ENCODE results near the gene ARHGEF10L. TPM values are rescaled to one million over a fixed set of nuclear protein-coding genes. Genes with fewer than 3 reads are reported as not detected.
A peak's percentile ranks its signal among the peaks of the same experiment; 100 is the strongest.

Gene ARHGEF10L
- total RNA-seq, 1 donor from 2014 or later, result 20.3 TPM

DNA sequence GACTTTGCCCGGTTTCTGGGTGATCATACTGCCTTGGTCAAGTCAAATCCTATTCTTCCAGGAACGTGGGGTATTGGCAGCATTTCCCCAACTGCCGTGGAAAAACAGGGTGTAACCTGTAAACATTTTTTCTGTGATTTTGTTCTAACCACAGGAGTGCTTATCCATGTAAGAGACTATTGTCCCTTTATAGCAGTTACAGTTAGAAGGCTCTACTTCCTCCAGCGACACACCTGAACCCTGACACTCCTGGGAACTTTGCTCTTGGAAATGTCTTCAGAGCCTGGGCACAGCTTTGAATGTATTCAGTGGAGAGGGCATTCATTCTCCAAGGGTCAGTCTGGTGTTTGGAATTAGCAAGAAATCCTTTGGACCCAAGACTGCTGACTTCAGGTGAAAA, 26.4 kb upstream of the ARHGEF10L start:
- DNase-seq (ENCODE audit: low spot score), result no peak
- Histone ChIP-seq H3K79me2 (ENCODE audit: low read depth) (no peaks in the 10 kb centered on the region), H3K4me3 (no peak overlapping the region), H3K4me1 (peaks cover 13% of the 10 kb centered on the region), H3K4me2 (no peak overlapping the region), H3K9ac (no peak overlapping the region), H3K27ac (no peak overlapping the region), H3K27me3 (no peaks in the 10 kb centered on the region), H3K36me3 (no peaks in the 10 kb centered on the region), H4K20me1 (ENCODE audit: low read depth) (no peaks in the 10 kb centered on the region), H3F3A (ENCODE audit: low read depth) (peaks cover 7% of the 10 kb centered on the region), H3K9me3 (ENCODE audit: low read depth) (no peaks in the 10 kb centered on the region), H2AFZ (replicated peaks) (no peak overlapping the region)
- TF ChIP-seq EZH2 (IDR thresholded peaks at IDR 0.05), result no peak
- TF ChIP-seq, protein P1, sequence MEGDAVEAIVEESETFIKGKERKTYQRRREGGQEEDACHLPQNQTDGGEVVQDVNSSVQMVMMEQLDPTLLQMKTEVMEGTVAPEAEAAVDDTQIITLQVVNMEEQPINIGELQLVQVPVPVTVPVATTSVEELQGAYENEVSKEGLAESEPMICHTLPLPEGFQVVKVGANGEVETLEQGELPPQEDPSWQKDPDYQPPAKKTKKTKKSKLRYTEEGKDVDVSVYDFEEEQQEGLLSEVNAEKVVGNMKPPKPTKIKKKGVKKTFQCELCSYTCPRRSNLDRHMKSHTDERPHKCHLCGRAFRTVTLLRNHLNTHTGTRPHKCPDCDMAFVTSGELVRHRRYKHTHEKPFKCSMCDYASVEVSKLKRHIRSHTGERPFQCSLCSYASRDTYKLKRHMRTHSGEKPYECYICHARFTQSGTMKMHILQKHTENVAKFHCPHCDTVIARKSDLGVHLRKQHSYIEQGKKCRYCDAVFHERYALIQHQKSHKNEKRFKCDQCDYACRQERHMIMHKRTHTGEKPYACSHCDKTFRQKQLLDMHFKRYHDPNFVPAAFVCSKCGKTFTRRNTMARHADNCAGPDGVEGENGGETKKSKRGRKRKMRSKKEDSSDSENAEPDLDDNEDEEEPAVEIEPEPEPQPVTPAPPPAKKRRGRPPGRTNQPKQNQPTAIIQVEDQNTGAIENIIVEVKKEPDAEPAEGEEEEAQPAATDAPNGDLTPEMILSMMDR (IDR thresholded peaks at IDR 0.05), result no peak
- TF ChIP-seq EZH2phosphoT487 (IDR thresholded peaks at IDR 0.05), result no peak
- no peak overlapping the region for H3K4me3 Mint-ChIP-seq
- H3K27me3 Mint-ChIP-seq (ENCODE audit: insufficient read depth, low read depth), result peaks cover 2% of the 10 kb centered on the region
- no peaks in the 10 kb centered on the region for H3K36me3 Mint-ChIP-seq
- peaks cover 18% of the 10 kb centered on the region for H3K4me1 Mint-ChIP-seq
- no peaks in the 10 kb centered on the region for H3K9me3 Mint-ChIP-seq
- no peak overlapping the region for H3K27ac Mint-ChIP-seq

DNA sequence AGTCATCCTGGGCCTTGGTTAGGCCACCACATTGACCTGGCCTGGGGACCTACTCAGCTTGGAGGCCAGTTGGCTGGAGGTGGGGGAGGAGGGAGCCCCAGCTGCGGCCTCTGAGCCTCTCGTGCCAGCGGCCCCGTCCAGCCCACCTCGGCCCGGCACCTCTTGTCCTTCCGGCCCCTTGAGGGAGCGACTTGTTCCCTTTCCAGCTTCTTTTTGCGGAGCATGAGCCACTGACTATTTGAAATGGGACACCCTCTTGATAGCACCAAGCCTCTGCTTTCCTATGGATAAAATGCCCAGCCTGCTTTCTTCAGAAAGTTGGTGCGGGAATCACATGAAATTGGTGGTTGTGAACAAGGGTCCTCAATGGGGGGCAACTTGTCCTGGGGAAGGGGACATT, 24.7 kb upstream of the ARHGEF10L start:
- Histone ChIP-seq H3K27ac (no peak overlapping the region), H3K9ac (no peak overlapping the region), H3F3A (ENCODE audit: low read depth) (peaks cover 7% of the 10 kb centered on the region), H3K36me3 (no peaks in the 10 kb centered on the region), H3K27me3 (no peaks in the 10 kb centered on the region), H3K9me3 (ENCODE audit: low read depth) (no peaks in the 10 kb centered on the region), H3K4me1 (peaks cover 13% of the 10 kb centered on the region), H3K79me2 (ENCODE audit: low read depth) (no peaks in the 10 kb centered on the region), H3K4me3 (no peak overlapping the region), H2AFZ (replicated peaks) (no peak overlapping the region), H4K20me1 (ENCODE audit: low read depth) (no peaks in the 10 kb centered on the region), H3K4me2 (no peak overlapping the region)
- Mint-ChIP-seq H3K4me1 (peaks cover 18% of the 10 kb centered on the region), H3K4me3 (no peak overlapping the region), H3K9me3 (no peaks in the 10 kb centered on the region), H3K27ac (no peak overlapping the region), H3K36me3 (no peaks in the 10 kb centered on the region), H3K27me3 (ENCODE audit: insufficient read depth, low read depth) (peaks cover 2% of the 10 kb centered on the region)
- no peak for DNase-seq (ENCODE audit: low spot score)
- TF ChIP-seq, protein P1 (IDR thresholded peaks at IDR 0.05), result no peak
- TF ChIP-seq EZH2 (IDR thresholded peaks at IDR 0.05) (no peak), EZH2phosphoT487 (IDR thresholded peaks at IDR 0.05) (no peak)

DNA sequence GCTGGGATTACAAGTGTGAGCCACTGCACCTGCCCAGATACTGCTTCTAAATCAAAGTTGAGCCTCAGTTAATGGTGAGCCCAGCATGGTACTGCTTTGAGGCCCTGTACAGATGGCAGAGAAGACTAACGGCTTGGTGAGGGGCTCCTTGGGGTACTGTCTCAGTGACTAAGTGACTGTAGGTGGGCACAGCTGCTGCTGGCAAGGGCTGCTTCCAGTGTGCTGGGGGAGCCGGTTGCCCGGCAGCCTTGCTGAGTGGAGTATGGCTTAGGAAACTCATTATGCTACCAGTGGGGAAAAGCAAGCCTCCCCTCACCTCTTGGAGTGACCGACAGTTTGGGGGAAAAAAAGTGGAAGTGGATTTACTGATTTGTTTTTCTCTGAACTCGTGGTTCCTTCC, 23.6 kb upstream of the ARHGEF10L start:
- Histone ChIP-seq H3K9ac (no peak overlapping the region), H3K4me3 (no peak overlapping the region), H3K27me3 (no peaks in the 10 kb centered on the region), H3K79me2 (ENCODE audit: low read depth) (no peaks in the 10 kb centered on the region), H3K36me3 (no peaks in the 10 kb centered on the region), H3K9me3 (ENCODE audit: low read depth) (no peaks in the 10 kb centered on the region), H3F3A (ENCODE audit: low read depth) (peaks cover 7% of the 10 kb centered on the region), H3K4me1 (peaks cover 13% of the 10 kb centered on the region), H3K4me2 (peak overlapping the region; percentile 39), H4K20me1 (ENCODE audit: low read depth) (no peaks in the 10 kb centered on the region), H3K27ac (no peak overlapping the region), H2AFZ (replicated peaks) (peak overlapping the region; percentile 96)
- H3K27me3 Mint-ChIP-seq (ENCODE audit: insufficient read depth, low read depth), result peaks cover 2% of the 10 kb centered on the region
- no peaks in the 10 kb centered on the region for H3K9me3 Mint-ChIP-seq
- no peak for DNase-seq (ENCODE audit: low spot score)
- TF ChIP-seq, protein P1 (IDR thresholded peaks at IDR 0.05), result no peak
- no peak for TF ChIP-seq EZH2phosphoT487 (IDR thresholded peaks at IDR 0.05)
- TF ChIP-seq EZH2 (IDR thresholded peaks at IDR 0.05), result no peak
- peaks cover 25% of the 10 kb centered on the region for H3K4me1 Mint-ChIP-seq
- H3K27ac Mint-ChIP-seq, result peak overlapping the region; percentile 21
- H3K36me3 Mint-ChIP-seq, result no peaks in the 10 kb centered on the region
- no peak overlapping the region for H3K4me3 Mint-ChIP-seq

All from neural progenitor cell (in vitro differentiated cells).